OCI-LY3 (cell line): ENCODE measurements around the gene UNC79.

Source experiments
- EZH2phosphoT487 ChIP-seq: fragments of 200-600 bp; shearing (Covaris generic); IDR thresholded peaks from 2 replicates; pipeline ENCODE4 v1.6.1; 2018; ENCODE audit warnings: antibody characterized with exemption, mixed run types, low read depth
- TF ChIP-seq, protein P1 (sequence below): fragments of 200-600, 300-600 bp; sonication (generic); IDR thresholded peaks from 2 replicates; pipeline ENCODE4 v1.5.1; 2014; ENCODE audit warnings: antibody characterized with exemption, low read length, low read depth

DNA sequence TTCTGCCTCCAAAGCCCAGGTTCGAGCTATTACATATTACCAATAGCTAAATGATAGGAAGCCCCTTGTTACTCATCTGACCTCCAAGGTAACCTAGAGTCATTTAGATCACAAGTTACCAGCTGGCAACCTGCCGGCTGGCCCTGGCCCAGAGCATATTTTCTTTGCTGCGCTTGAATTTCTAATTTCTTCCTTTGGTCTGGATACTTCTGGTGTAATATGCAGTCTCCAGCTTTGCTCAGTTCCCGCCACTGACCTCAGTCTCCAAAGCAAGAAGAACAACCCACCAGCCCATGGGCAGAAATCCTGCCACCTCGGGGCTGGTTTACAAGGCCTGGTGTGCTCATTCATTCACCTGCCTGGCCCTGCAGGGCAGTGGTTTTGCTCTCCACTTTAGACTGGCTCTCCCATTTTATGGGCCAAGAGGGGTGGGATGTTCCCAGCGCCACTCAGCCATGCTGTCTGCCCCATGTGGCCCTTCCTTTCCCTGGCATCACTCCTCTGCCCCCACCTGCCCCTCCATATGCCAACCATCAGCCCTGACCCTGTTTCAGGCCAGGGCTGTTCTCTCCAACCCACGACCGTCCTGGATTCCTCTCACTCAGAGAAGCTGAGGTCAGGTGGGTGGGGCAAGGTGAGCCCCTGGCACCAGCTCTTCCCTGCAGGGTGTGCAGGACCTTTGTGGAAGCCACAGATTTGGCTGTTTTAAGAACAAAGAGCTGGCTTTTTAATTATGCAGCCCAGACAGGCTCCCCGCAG, 281.5 kb downstream of the UNC79 start:
- TF ChIP-seq, protein P1, sequence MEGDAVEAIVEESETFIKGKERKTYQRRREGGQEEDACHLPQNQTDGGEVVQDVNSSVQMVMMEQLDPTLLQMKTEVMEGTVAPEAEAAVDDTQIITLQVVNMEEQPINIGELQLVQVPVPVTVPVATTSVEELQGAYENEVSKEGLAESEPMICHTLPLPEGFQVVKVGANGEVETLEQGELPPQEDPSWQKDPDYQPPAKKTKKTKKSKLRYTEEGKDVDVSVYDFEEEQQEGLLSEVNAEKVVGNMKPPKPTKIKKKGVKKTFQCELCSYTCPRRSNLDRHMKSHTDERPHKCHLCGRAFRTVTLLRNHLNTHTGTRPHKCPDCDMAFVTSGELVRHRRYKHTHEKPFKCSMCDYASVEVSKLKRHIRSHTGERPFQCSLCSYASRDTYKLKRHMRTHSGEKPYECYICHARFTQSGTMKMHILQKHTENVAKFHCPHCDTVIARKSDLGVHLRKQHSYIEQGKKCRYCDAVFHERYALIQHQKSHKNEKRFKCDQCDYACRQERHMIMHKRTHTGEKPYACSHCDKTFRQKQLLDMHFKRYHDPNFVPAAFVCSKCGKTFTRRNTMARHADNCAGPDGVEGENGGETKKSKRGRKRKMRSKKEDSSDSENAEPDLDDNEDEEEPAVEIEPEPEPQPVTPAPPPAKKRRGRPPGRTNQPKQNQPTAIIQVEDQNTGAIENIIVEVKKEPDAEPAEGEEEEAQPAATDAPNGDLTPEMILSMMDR = no peak
- no peak for TF ChIP-seq EZH2phosphoT487
